ENCODE results near the gene USP37.

Gene USP37

GRCh38 chr2:218401890-218402289 lies 166.3 kb downstream of the USP37 start:
- no peak for DNase-seq (ENCODE audit: low read depth, low spot score)

DNA sequence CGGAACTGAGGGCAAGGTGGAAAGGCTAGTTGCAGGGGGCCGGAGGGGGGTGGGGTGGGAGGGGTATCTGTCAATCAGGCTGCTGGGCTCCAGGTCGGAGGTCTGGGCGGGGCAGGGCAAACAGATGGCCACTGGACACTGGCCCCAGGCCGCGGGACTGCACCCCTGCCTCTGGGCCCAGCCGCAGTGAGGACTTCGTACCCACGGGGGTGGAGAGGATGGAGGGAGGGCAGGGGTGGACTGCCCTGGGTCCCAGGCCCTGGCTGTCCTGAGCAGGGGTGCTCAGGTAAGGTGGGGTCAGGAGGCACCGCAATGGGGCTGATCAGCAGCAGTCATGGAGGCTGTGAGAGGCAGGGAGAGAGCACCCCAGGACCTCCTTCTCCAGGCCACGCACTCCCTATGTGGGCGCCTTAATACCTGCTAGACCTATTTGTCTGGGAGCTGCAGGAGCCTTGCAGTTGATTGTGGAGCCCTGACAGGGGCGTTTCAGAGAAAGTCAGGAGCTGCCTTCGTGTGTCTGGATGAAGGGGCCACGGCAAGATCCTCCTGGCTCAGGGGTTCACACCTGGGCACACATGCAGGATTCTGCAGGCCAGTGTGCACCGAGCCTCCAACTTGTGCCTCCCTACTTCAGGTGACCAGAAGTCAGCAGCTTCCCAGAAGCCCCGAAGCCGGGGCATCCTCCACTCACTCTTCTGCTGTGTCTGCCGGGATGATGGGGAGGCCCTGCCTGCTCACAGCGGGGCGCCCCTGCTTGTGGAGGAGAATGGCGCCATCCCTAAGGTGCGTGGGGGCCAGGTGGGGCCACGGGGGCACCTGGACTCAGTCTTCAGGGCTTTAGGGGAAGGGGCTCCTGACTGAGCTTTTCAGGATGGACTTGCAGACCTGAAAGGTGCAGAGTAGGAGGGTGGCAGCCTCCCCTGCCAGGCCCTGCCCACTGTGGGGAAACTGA lies 166.9 kb downstream of the USP37 start:
- DNase-seq (ENCODE audit: low read depth, low spot score): no peak
